GM23338 (cell line): ENCODE data around the gene NUDT4. TPM values are rescaled to one million over a fixed set of nuclear protein-coding genes. Genes with fewer than 3 reads are reported as not detected.

Experiments used
- ATAC-seq: fragments of 200-7000 bp; cut with Tn5 transposase; 3 replicates; pipeline ENCODE4 v1.9.1; 2020
- DNase-seq: peaks from one replicate; pipeline ENCODE4 v3.0.0-alpha.2; 2015; ENCODE audit warnings: low spot score
- H2AFZ ChIP-seq: fragments of 200-600 bp; sonication (generic); 2 replicates; pipeline ENCODE4 v1.8.0; 2016; ENCODE audit warnings: antibody characterized with exemption, mild to moderate bottlenecking, moderate library complexity
- H3F3A ChIP-seq: fragments of 200-600 bp; sonication (generic); replicated peaks from 2 replicates; pipeline ENCODE4 v1.8.0; 2017; ENCODE audit warnings: antibody characterized with exemption, mixed run types, low read depth
- H3K27ac ChIP-seq: fragments of 200-600 bp; sonication (generic); 2 replicates; pipeline ENCODE4 v1.6.1; 2016; ENCODE audit warnings: low read depth
- H3K27me3 ChIP-seq: fragments of 200-600 bp; sonication (generic); 2 replicates; pipeline ENCODE4 v1.8.0; 2016; ENCODE audit warnings: mild to moderate bottlenecking, mixed run types, moderate library complexity; ENCODE audit not compliant: insufficient read depth
- H3K36me3 ChIP-seq: fragments of 200-600 bp; sonication (generic); 2 replicates; pipeline ENCODE4 v1.8.0; 2016; ENCODE audit warnings: mild to moderate bottlenecking; ENCODE audit not compliant: insufficient read depth
- H3K4me1 ChIP-seq: fragments of 200-600 bp; sonication (generic); 2 replicates; pipeline ENCODE4 v1.8.0; 2016; ENCODE audit warnings: mild to moderate bottlenecking, moderate library complexity; ENCODE audit not compliant: insufficient read depth
- H3K4me2 ChIP-seq: fragments of 200-600 bp; sonication (generic); 2 replicates; pipeline ENCODE4 v1.7.1; 2017; ENCODE audit warnings: mixed run types
- H3K4me3 ChIP-seq: fragments of 200-600 bp; sonication (generic); 2 replicates; pipeline ENCODE4 v1.6.1; 2016; ENCODE audit warnings: mixed run types
- H3K79me2 ChIP-seq: fragments of 200-600 bp; sonication (generic); replicated peaks from 2 replicates; pipeline ENCODE4 v1.8.0; 2017; ENCODE audit warnings: mild to moderate bottlenecking; ENCODE audit not compliant: insufficient read depth
- H3K9me2 ChIP-seq: fragments of 200-600 bp; sonication (generic); 2 replicates; pipeline ENCODE4 v1.8.0; 2017; ENCODE audit not compliant: insufficient read depth
- H4K20me1 ChIP-seq: fragments of 200-600 bp; sonication (generic); replicated peaks from 2 replicates; pipeline ENCODE4 v1.8.0; 2017; ENCODE audit warnings: mild to moderate bottlenecking; ENCODE audit not compliant: insufficient read depth
- H3K27ac Mint-ChIP-seq: 2 replicates; pipeline ENCODE4 v1.8.0; 2020; ENCODE audit warnings: inconsistent platforms, mild to moderate bottlenecking, moderate library complexity, mixed read lengths
- H3K27me3 Mint-ChIP-seq: 3 replicates; pipeline ENCODE4 v1.8.0; 2022; ENCODE audit warnings: low read depth, mild to moderate bottlenecking, moderate library complexity, mixed read lengths, inconsistent platforms; ENCODE audit not compliant: insufficient read depth, poor library complexity
- H3K36me3 Mint-ChIP-seq: 3 replicates; pipeline ENCODE4 v1.8.0; 2021; ENCODE audit warnings: low read depth, mild to moderate bottlenecking, inconsistent platforms, moderate library complexity, mixed read lengths
- H3K4me1 Mint-ChIP-seq: 3 replicates; pipeline ENCODE4 v1.8.0; 2020; ENCODE audit warnings: mild to moderate bottlenecking, inconsistent platforms, mixed read lengths
- H3K4me3 Mint-ChIP-seq: 3 replicates; pipeline ENCODE4 v1.8.0; 2021; ENCODE audit warnings: moderate library complexity, mild to moderate bottlenecking, inconsistent platforms, mixed read lengths
- H3K9me3 Mint-ChIP-seq: 3 replicates; pipeline ENCODE4 v1.8.0; 2020; ENCODE audit warnings: moderate library complexity, mild to moderate bottlenecking, inconsistent platforms, mixed read lengths
- EZH2 ChIP-seq: fragments of 200-600 bp; sonication (generic); IDR thresholded peaks from one replicate; pipeline ENCODE4 v1.8.0; 2017; ENCODE audit warnings: antibody characterized with exemption, mild to moderate bottlenecking, low read depth; ENCODE audit not compliant: unreplicated experiment
- ZNF462 ChIP-seq: fragments of 250-450 bp; sonication (Bioruptor Pico); IDR thresholded peaks from 2 replicates; pipeline ENCODE4 v1.5.0; 2020; ENCODE audit warnings: mild to moderate bottlenecking, moderate library complexity
- polyA plus RNA-seq: library from polyadenylated mRNA; unstranded; fragments of >200 nt; fragmentation: Nextera tagmentation; extraction: Ambion mirVana; gene quantifications from 2 replicates; pipeline ENCODE4 v1.2.1, GENCODE V29; 2016
- total RNA-seq: library from RNA; depleted of rRNA; stranded (reverse); fragments of >200 nt; shearing (Covaris generic); gene quantifications from 2 replicates; pipeline ENCODE4 v1.2.3, GENCODE V29; 2014

NUDT4 gene
- total and polyA plus RNA-seq, 2 experiments from 2014 or later: 32.3 to 67.2 TPM

- no peak for TF ChIP-seq ZNF462 (CRISPR knock-in tag)
- TF ChIP-seq EZH2: no peak
These were observed 43.9 kb upstream of the NUDT4 start (continued) for GRCh38 chr12:93333828-93334227.

GRCh38 chr12:93335603-93336162, 42.0 kb upstream of the NUDT4 start:
- H3K4me1 ChIP-seq: no peaks in the 10 kb centered on the region
- H3K27me3 ChIP-seq: no peaks in the 10 kb centered on the region
- no peak overlapping the region for H3K27ac Mint-ChIP-seq
- no peaks in the 10 kb centered on the region for H3K79me2 ChIP-seq
- H2AFZ ChIP-seq: peak overlapping the region; percentile 86; the same call in 1 of the 2 replicates
- H3K4me3 ChIP-seq: no peak overlapping the region
- no peak for ATAC-seq
- H3K9me3 Mint-ChIP-seq: no peaks in the 10 kb centered on the region
- no peak overlapping the region for H3K4me3 Mint-ChIP-seq
- H3K36me3 Mint-ChIP-seq: no peaks in the 10 kb centered on the region
- no peak for TF ChIP-seq ZNF462 (CRISPR knock-in tag)
- H3K4me2 ChIP-seq: no peak overlapping the region
- no peaks in the 10 kb centered on the region; the same call in 2 of the 3 replicates for H3K4me1 Mint-ChIP-seq
- no peaks in the 10 kb centered on the region for H3F3A ChIP-seq
- H3K27me3 Mint-ChIP-seq: no peaks in the 10 kb centered on the region
- H3K27ac ChIP-seq: no peak overlapping the region
- 0 out of 2 replicates have a peak, but pooled peaks cover 4% of the 10 kb centered on the region for H3K9me2 ChIP-seq
- H3K36me3 ChIP-seq: no peaks in the 10 kb centered on the region
- no peaks in the 10 kb centered on the region for H4K20me1 ChIP-seq
- DNase-seq: no peak
